CD14-positive monocyte (primary cell): ENCODE measurements around the gene GLB1L. TPM values are rescaled to one million over a fixed set of nuclear protein-coding genes. Genes with fewer than 3 reads are reported as not detected.
A peak's percentile ranks its signal among the peaks of the same experiment; 100 is the strongest.

Experiments used
- DNase-seq, 3 donors: peaks; one replicate each; pipeline ENCODE4 v3.0.0-alpha.2; 2011 to 2022
- H2AFZ ChIP-seq: 2 replicates; pipeline ENCODE4 v1.6.0; 2012; ENCODE audit warnings: mild to moderate bottlenecking, low read depth, low read length, inconsistent platforms; ENCODE audit not compliant: insufficient read depth, poor library complexity, severe bottlenecking
- H3K27ac ChIP-seq, 2 donors: 1 replicate in 1 of 2; 2 replicates in 1 of 2; pipeline ENCODE4 v1.5.1; 2012 to 2013; ENCODE audit warnings: low read length in 2 of 2, control low read depth in 1 of 2, inconsistent platforms in 1 of 2, low read depth in 1 of 2, mild to moderate bottlenecking in 1 of 2
- H3K27me3 ChIP-seq, 2 donors: one replicate each; pipeline versions ENCODE4 v1.6.0 to v1.6.1; 2011 to 2013; ENCODE audit warnings: low read length in 2 of 2; ENCODE audit not compliant: control insufficient read depth in 2 of 2, insufficient read depth in 2 of 2
- H3K36me3 ChIP-seq, 2 donors: replicated peaks in 1 of 2; 1 replicate in 1 of 2; 2 replicates in 1 of 2; pipeline versions ENCODE4 v1.5.1 to v1.6.1; 2012 to 2013; ENCODE audit warnings: low read length in 2 of 2, control low read depth in 1 of 2, inconsistent platforms in 1 of 2, mild to moderate bottlenecking in 1 of 2; ENCODE audit not compliant: insufficient read depth in 2 of 2, control insufficient read depth in 1 of 2
- H3K4me1 ChIP-seq, 2 donors: 1 replicate in 1 of 2; 2 replicates in 1 of 2; pipeline versions ENCODE4 v1.5.1 to v1.6.1; 2012 to 2013; ENCODE audit warnings: low read length in 2 of 2, control low read depth in 1 of 2, inconsistent platforms in 1 of 2, mild to moderate bottlenecking in 1 of 2, moderate library complexity in 1 of 2; ENCODE audit not compliant: insufficient read depth in 2 of 2, control insufficient read depth in 1 of 2
- H3K4me2 ChIP-seq: replicated peaks from 2 replicates; pipeline ENCODE3; 2012; ENCODE audit warnings: low read length, moderate library complexity, mild to moderate bottlenecking; ENCODE audit not compliant: poor library complexity, severe bottlenecking; ENCODE audit errors: extremely low read depth
- H3K4me3 ChIP-seq, 3 experiments: fragments of 200-600 bp in 1 of 3; sonication (generic) in 1 of 3; replicated peaks in 1 of 3; 1 replicate in 2 of 3; 2 replicates in 1 of 3; pipeline ENCODE4 v1.5.1; 2011 to 2013; ENCODE audit warnings: low read length in 3 of 3, mild to moderate bottlenecking in 3 of 3, control low read depth in 2 of 3, low read depth in 2 of 3, inconsistent platforms in 1 of 3, moderate library complexity in 1 of 3
- H3K79me2 ChIP-seq: 2 replicates; pipeline ENCODE4 v1.6.0; 2012; ENCODE audit warnings: mild to moderate bottlenecking, control low read depth, inconsistent platforms, low read length, moderate library complexity; ENCODE audit not compliant: insufficient read depth
- H3K9ac ChIP-seq: 2 replicates; pipeline ENCODE4 v1.6.0; 2017; ENCODE audit warnings: low read length, mild to moderate bottlenecking; ENCODE audit not compliant: insufficient read depth, poor library complexity, severe bottlenecking
- H3K9me3 ChIP-seq, 2 donors: replicated peaks in 1 of 2; 1 replicate in 1 of 2; 2 replicates in 1 of 2; pipeline versions ENCODE4 v1.5.1 to v1.6.1; 2012 to 2013; ENCODE audit warnings: low read length in 2 of 2, control low read depth in 1 of 2; ENCODE audit not compliant: control insufficient read depth in 1 of 2, insufficient read depth in 1 of 2
- H4K20me1 ChIP-seq: 2 replicates; pipeline ENCODE4 v1.6.0; 2012; ENCODE audit warnings: mild to moderate bottlenecking, low read length, control low read depth, moderate library complexity; ENCODE audit not compliant: insufficient read depth
- H3K27ac Mint-ChIP-seq, 7 donors: one replicate each; pipeline ENCODE4 v1.8.0; 2020; ENCODE audit warnings: mild to moderate bottlenecking in 7 of 7, mixed read lengths in 7 of 7, moderate library complexity in 6 of 7, inconsistent platforms in 2 of 7
- H3K27me3 Mint-ChIP-seq, 3 donors: one replicate each; pipeline ENCODE4 v1.8.0; 2021 to 2022; ENCODE audit warnings: low read depth in 3 of 3, mild to moderate bottlenecking in 3 of 3, mixed read lengths in 3 of 3, moderate library complexity in 3 of 3, inconsistent platforms in 1 of 3
- H3K36me3 Mint-ChIP-seq, 2 donors: one replicate each; pipeline ENCODE4 v1.8.0; 2020; ENCODE audit warnings: mixed read lengths in 2 of 2, inconsistent platforms in 1 of 2, mild to moderate bottlenecking in 1 of 2
- H3K4me1 Mint-ChIP-seq: one replicate; pipeline ENCODE4 v1.8.0; 2020; ENCODE audit warnings: mild to moderate bottlenecking, mixed read lengths
- H3K4me3 Mint-ChIP-seq, 2 donors: one replicate each; pipeline ENCODE4 v1.8.0; 2020; ENCODE audit warnings: mild to moderate bottlenecking in 2 of 2, mixed read lengths in 2 of 2, moderate library complexity in 1 of 2
- H3K9me3 Mint-ChIP-seq, 7 donors: one replicate each; pipeline ENCODE4 v1.8.0; 2020 to 2022; ENCODE audit warnings: mixed read lengths in 7 of 7, mild to moderate bottlenecking in 6 of 7, moderate library complexity in 6 of 7, inconsistent platforms in 2 of 7
- WGBS: methylation state at CpG from one replicate; pipeline ENCODE4 v1.1.5; 2013; ENCODE audit warnings: missing lambda C conversion rate; ENCODE audit not compliant: insufficient coverage; 5-methylcytosine and 5-hydroxymethylcytosine counted together
- intact Hi-C, 2 donors: fragments of 100-400 bp; cut with micrococcal nuclease; formaldehyde crosslinking; loops; one replicate each; pipeline versions ENCODE4 v1.15.0 to v1.15.1; 2023
- polyA plus RNA-seq, 3 donors: library from polyadenylated mRNA; depleted of rRNA in 1 of 3; unstranded in 2 of 3; stranded (reverse) in 1 of 3; fragments of 300-500 nt in 2 of 3; fragments of >200 nt in 1 of 3; fragmentation: Illumina TruSeq in 2 of 3; gene quantifications; 1 replicate in 2 of 3; 2 replicates in 1 of 3; pipeline ENCODE4 v1.2.3, GENCODE V29; 2012 to 2021
- TF ChIP-seq, protein P1 (sequence below): fragments of 200-600 bp; IDR thresholded peaks from one replicate; pipeline ENCODE4 v1.8.0; 2022; ENCODE audit warnings: antibody characterized with exemption, mild to moderate bottlenecking

Gene GLB1L
- polyA plus RNA-seq, 3 donors = 4.0 to 11.7 (median 7.7) TPM

DNA sequence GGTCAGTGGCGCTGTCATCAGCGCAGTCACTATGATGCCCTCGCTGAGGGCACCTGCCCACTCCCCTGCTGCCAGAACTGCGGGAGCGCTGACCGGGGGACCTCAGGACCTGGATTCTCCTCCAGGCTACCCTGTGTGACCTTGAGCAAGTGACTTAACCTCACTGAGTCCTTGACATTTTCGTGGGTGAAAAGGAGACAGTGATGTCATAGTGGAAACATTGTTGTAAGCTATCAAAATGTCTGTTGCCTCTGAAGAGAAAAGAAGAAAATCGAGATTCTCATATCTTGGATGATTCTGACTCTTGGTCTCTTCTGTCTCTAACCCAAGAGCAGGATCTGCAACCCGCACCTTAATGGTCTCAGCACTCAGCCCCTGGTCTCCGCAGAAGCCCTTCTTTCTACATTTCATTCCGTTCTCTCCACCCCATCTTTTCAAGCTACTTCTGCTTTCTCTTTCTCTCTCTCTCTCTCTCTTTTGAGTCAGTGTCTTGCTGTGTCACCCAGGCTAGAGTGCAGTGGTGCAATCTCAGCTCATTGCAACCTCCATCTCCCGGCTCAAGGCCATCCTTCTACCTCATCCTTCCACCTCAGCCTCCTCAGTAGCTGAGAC is 9.5 kb upstream of the GLB1L start:
- Mint-ChIP-seq H3K4me3 (peak overlapping the region; percentile 87 to 89), H3K9me3 (no peaks in the 10 kb centered on the region), H3K4me1 (peaks cover 39% of the 10 kb centered on the region), H3K36me3 (peaks cover 17 to 19% of the 10 kb centered on the region in 2 donors), H3K27me3 (peaks cover 2 to 4% (median 4%) of the 10 kb centered on the region in 3 donors), H3K27ac (peak overlapping the region; percentile 92 to 98 (median 95))
- H3K4me1 ChIP-seq = peaks cover 40 to 51% of the 10 kb centered on the region in 2 donors
- peak; percentile 68 to 84 (median 77) for DNase-seq
- WGBS = 0% methylated on average over 9 of the region's 12 CpGs
- H3K79me2 ChIP-seq = peaks cover 45% of the 10 kb centered on the region
- peak overlapping the region; percentile 80 to 90 for H3K27ac ChIP-seq
- peaks cover 14% of the 10 kb centered on the region in 2 donors for H3K36me3 ChIP-seq
- H2AFZ ChIP-seq = peak overlapping the region; percentile 89
- TF ChIP-seq, protein P1, sequence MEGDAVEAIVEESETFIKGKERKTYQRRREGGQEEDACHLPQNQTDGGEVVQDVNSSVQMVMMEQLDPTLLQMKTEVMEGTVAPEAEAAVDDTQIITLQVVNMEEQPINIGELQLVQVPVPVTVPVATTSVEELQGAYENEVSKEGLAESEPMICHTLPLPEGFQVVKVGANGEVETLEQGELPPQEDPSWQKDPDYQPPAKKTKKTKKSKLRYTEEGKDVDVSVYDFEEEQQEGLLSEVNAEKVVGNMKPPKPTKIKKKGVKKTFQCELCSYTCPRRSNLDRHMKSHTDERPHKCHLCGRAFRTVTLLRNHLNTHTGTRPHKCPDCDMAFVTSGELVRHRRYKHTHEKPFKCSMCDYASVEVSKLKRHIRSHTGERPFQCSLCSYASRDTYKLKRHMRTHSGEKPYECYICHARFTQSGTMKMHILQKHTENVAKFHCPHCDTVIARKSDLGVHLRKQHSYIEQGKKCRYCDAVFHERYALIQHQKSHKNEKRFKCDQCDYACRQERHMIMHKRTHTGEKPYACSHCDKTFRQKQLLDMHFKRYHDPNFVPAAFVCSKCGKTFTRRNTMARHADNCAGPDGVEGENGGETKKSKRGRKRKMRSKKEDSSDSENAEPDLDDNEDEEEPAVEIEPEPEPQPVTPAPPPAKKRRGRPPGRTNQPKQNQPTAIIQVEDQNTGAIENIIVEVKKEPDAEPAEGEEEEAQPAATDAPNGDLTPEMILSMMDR = no peak
- peaks cover 30% of the 10 kb centered on the region for H4K20me1 ChIP-seq
- no peaks in the 10 kb centered on the region for H3K27me3 ChIP-seq
- intact Hi-C loops = loop anchor here (1.0 to 5.0 kb wide), 4 partner anchors 24 to 77 kb away; partner anchors contain the start of genes ABCB6 (in 2 of the 2), DNAJB2 (in 2 of the 2), CNPPD1 (in 1 of the 2) and RETREG2 (in 1 of the 2)
- H3K4me2 ChIP-seq = peak overlapping the region; percentile 95
- no peaks in the 10 kb centered on the region for H3K9me3 ChIP-seq
- peak overlapping the region; percentile 88 to 96 (median 88) for H3K4me3 ChIP-seq
- H3K9ac ChIP-seq = peak overlapping the region; percentile 84

DNA sequence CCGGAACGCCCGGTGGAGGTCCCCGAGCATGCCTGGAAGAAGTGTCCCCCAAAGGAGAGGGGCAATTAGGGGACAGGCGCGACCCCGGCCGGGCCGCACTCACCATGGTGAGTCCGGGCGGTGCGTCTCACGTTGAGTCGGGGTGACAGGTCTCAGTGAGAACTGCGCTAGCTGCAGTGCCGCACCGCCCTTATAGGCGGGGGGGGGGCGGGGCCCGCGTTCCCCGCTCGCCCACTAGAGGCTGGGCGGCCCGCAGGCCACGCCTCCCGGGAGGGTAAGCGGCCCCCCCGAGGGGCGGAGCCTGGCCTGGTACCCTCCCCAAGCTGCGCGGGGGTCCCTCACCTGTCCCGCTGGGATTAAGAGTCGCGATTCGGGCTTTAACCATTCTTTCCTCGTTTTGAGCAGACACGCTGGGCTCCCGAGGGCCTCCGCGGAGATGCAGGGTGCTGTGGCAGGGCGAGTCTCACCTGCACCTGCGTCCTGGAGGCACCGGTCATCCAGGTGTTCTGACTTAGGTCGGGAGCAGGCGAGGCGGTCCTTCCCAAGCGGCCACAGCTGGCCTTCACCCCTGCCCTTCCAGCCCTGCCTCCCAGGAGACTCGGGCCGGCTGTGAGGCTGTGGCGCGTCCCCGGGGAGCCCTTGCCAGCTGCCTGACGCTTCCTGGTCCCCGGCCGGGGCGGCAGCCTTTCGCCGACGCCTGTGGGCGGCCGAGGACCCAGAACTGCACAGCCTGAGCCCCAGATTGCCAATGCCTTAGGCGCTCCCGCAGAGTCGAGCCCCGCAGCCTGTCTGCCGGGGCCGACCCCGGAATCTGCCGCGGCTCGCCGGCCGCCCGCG is 8.7 kb upstream of the GLB1L start, which contains the start of gene TUBA4A:
TUBA4A (minus strand) TSS at position 166 of the 837 bp plus-strand sequence; CDS start at position 106, 60 bp downstream.
- peaks cover 47 to 59% of the 10 kb centered on the region in 2 donors for H3K4me1 ChIP-seq
- peaks cover 14 to 16% of the 10 kb centered on the region in 2 donors for H3K36me3 ChIP-seq
- peak within 1 kb of the TSS; percentile 84 for H3K9ac ChIP-seq
- Mint-ChIP-seq H3K9me3 (no peaks in the 10 kb centered on the region), H3K27me3 (peaks cover 0 to 3% (median 2%) of the 10 kb centered on the region in 3 donors), H3K36me3 (peaks cover 18 to 25% of the 10 kb centered on the region in 2 donors), H3K27ac (peak within 1 kb of the TSS; percentile 92 to 98 (median 95)), H3K4me1 (peaks cover 47% of the 10 kb centered on the region), H3K4me3 (peak within 1 kb of the TSS; percentile 90 to 96)
- peak within 1 kb of the TSS; percentile 95 for H3K4me2 ChIP-seq
- H3K79me2 ChIP-seq = peaks cover 52% of the 10 kb centered on the region
- peak within 1 kb of the TSS; percentile 89 for H2AFZ ChIP-seq
- WGBS = under 1% methylated on average over 69 of the region's 76 CpGs
- H4K20me1 ChIP-seq = peaks cover 30% of the 10 kb centered on the region
- peak within 1 kb of the TSS; percentile 88 to 96 (median 88) for H3K4me3 ChIP-seq
- DNase-seq = peak; percentile 81 to 87 (median 83)
- TF ChIP-seq, protein P1 = no peak
- intact Hi-C loops = loop anchor here (1.0 to 5.0 kb wide), 4 partner anchors 25 to 77 kb away; partner anchors contain the start of genes ABCB6 (in 2 of the 2), DNAJB2 (in 2 of the 2), CNPPD1 (in 1 of the 2) and RETREG2 (in 1 of the 2)
- no peaks in the 10 kb centered on the region for H3K9me3 ChIP-seq
- H3K27me3 ChIP-seq = no peaks in the 10 kb centered on the region
- peak within 1 kb of the TSS; percentile 80 to 90 for H3K27ac ChIP-seq
